HEK293 (cell line): Measurements from ENCODE around the gene C8B.

ENCODE experiments used
- ZNF521 ChIP-seq: fragments of 450-650 bp; formaldehyde crosslinking; IDR thresholded peaks from 2 replicates; pipeline ENCODE4 v1.5.1; 2017; ENCODE audit warnings: missing biosample characterization, mild to moderate bottlenecking, missing genetic modification characterization
- ZNF670 ChIP-seq: fragments of 450-650 bp; formaldehyde crosslinking; IDR thresholded peaks from 2 replicates; pipeline ENCODE4 v1.5.1; 2016; ENCODE audit warnings: missing biosample characterization, missing genetic modification characterization, low read depth

- no peak for TF ChIP-seq ZNF521 (tag by site-specific recombination)
- no peak for TF ChIP-seq ZNF670 (tag by site-specific recombination)
Measured at GRCh38 chr1:56920591-56921001, 45.2 kb downstream of the C8B start.
